Stimulated activated CD4-positive, alpha-beta T cell treated with anti-CD3 and anti-CD28 coated beads, TNF-alpha, amount 100 ng/mL, for 1 hour (primary cell): ENCODE data around the gene MEGF9.
"Not testable (repeated sequence)": the region's sequence is repeated elsewhere in the genome, so short reads cannot be mapped to it uniquely, and the experiment has no call there.

Experiments used
- DNase-seq, 3 donors: peaks; one replicate each; pipeline ENCODE4 v3.0.0-alpha.2; 2020; ENCODE audit warnings: low read depth in 3 of 3, low spot score in 1 of 3

MEGF9 gene

DNA sequence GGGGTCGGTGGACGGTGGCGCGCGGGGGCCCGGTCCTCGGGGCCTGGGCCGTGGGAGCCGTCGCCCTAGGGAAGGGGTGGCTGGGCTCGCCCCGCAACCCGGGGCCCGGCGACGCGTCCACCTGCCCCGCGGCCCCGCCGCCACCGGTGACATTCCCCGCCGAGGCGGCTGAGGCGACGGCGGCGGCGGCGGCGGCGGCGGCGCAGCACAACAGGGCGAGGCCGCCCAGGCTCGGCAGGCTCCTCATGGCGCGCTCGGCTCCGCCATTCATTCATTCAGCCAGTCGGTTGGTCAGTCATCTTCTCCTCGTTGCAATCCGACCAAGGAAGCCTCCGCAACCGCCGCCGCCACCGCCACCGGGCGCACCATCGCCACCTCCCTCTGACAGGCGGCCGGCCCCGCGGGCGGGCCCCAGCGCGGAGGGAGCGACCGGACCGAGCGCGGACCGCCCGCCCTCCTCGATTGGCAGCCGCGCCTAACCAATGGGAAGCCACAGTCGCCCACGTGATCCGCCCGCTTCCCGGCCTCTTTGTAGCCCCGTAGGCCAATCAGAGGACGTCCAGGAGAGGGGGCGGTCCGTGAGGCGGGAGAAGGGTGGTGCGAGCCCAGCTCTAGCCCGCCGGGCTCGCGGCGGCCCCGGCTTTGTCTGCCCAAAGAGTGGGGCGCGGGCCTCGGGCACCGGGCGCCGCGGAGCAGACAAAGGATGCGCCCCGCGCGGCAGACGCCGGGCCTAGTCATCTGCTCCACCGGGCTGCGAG, at the start of gene MEGF9:
TSS of gene MEGF9 (minus strand) at position 383 of the 758 bp plus-strand sequence. CDS start at position 271, 112 bp downstream.
- DNase-seq, result peak; percentile 82 to 92 (median 89)

DNA sequence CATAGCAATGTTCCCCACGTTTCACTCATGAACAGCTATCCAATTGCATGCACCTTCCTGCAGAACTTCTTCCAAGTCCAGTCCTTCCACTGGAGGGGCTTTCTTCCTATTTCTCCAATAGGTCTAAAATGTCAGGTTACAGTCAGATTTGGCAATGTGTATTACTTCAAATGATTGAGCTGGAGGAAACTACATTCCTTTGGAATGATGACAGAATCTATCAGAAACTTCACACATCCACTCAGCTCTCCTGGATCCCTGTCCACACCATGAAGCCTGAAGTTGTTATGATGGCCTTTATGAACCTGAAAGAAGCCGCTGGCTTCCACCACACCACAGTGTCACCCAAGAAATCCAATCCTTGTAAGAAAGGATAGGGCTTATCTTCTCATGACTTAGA, 46.7 kb upstream of the MEGF9 start:
- DNase-seq, result no peak

GRCh38 chr9:120759755-120760400, 45.6 kb upstream of the MEGF9 start:
- no peak for DNase-seq

DNA sequence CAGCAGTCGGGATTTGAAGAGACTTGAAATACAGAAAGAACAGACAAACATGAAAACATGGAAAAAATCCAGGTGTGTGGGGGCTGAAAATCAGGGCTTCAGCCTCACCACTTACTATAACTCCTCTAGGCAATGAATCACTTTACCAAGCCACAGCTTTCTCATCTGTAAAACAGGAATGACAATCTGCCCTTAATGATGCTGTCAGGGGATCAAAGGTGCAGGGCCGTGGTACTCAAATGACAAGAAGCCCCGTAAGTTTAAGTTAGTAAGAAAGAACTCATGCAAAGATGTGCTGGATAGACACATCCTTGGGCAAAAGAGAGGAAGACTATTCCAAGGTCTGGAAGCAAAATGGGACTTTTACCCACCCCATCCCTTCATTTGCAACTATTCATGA, 44.3 kb upstream of the MEGF9 start:
- no peak for DNase-seq

- DNase-seq, result no peak
These were observed 43.0 kb upstream of the MEGF9 start for GRCh38 chr9:120757026-120757913.

DNA sequence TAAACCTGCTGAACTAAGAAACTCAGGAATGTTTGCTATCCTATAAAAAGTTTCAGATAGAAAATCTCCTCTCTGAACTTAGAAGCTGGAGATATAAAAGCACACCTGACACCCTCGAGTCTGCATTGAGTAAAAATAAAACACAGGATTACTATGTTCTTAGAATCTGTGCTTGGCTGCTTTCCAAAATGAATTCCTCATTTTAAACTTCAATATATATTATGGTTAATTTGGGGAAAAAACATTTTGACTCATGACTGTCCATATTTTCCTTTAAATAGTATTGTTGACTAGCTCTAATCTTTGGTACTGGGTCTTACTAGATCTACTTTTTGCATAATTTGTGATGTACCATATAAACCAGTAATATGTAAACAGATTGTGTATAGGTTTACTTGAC, 42.3 kb upstream of the MEGF9 start:
- no peak for DNase-seq

- DNase-seq, result peak; percentile 31 to 54 (median 35)
These were observed 41.7 kb upstream of the MEGF9 start for GRCh38 chr9:120755810-120756434.

DNA sequence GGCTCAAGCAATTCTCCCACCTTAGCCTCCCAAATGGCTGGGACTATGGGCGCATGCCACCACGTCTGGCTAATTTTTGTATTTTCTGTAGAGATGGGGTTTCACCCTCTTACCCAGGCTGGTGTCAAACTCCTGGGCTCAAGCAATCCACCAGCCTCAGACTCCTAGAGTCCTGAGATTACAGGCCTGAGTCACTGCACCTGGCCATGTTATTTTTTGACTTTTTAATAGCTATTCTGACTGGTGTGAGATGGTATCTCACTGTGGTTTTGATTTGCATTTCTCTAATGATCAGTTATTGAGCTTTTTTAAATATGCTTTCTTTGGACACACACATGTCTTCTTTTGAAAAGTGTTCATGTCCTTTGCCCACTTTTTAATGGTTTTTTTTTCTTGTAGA, 40.8 kb upstream of the MEGF9 start:
- no peak for DNase-seq

- DNase-seq, result no peak
These were observed 36.2 kb upstream of the MEGF9 start for GRCh38 chr9:120750421-120750820.

DNA sequence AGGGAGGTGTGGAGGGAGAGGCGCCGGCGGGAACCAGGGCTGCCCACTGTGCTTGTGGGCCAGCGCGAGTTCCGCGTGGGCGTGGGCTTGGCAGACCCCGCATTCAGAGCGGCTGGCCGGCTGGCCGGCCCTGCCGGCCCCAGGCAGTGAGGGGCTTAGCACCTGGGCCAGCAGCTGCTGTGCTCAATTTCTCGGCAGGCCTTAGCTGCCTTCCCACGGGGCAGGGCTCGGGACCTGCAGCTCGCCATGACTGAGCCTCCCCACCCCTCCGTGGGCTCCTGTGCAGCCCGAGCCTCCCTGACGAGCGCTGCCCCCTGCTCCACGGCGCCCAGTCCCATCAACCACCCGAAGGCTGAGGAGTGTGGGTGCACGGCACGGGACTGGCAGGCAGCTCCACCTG, 32.1 kb upstream of the MEGF9 start:
- DNase-seq, result not testable (repeated sequence)

DNA sequence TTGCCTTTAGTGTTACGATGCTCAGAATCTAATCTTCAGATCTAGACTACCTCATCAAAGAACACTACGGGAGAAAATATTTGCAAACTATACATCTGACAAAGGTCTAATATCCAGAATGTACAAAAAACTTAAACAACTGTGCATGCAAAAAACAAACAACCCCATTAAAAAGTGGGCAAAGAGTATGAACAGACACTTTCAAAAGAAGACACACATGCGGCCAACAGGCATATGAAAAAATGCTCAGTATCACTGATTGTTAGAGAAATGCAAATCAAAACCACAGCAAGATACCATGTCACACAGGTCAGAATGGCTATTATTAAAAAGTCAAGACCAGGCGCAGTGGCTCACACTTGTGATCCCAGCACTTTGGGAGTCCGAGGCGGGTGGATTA, 31.0 kb upstream of the MEGF9 start:
- DNase-seq, result no peak

- DNase-seq, result no peak
These were observed 28.7 kb upstream of the MEGF9 start for GRCh38 chr9:120742951-120743416.

GRCh38 chr9:120741701-120742100, 27.4 kb upstream of the MEGF9 start:
- DNase-seq, result no peak

DNA sequence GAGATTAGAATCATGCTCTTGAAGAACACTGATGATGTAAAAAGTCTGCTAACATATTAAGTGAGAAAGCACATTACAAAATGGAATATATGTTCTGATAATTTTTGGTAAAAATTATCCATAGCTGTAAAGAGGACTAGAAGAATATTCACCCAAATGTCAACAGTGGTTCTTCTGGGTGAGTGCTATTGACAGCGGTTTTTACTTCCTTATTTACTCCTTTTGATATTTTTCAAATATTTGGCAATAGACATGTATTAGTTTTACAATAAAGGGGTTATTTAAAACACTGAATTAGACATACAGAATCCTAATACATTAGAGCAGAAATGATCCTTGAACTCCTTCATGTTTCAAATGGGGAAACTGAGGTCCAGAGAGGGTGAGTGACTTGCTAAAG, 26.9 kb upstream of the MEGF9 start:
- DNase-seq, result no peak

DNA sequence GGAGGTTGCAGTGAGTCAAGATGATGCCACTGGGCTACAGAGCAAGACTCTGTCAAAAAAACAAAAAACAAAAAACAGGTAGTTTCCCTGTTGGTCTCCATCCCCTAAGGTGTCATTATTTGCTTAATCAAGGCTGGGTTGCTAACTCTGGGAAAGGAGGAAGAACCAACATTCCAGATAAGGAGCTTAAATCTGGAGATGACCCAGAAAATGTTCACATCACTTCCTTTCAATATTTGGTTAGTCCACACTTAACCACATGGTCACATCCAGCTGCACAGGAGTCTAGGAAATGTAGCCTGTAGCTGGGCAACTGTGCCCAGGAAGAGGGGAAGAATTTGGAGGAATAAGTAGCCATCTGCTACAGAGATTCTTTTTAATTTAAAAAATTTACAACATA, 25.9 kb upstream of the MEGF9 start:
- no peak for DNase-seq

DNA sequence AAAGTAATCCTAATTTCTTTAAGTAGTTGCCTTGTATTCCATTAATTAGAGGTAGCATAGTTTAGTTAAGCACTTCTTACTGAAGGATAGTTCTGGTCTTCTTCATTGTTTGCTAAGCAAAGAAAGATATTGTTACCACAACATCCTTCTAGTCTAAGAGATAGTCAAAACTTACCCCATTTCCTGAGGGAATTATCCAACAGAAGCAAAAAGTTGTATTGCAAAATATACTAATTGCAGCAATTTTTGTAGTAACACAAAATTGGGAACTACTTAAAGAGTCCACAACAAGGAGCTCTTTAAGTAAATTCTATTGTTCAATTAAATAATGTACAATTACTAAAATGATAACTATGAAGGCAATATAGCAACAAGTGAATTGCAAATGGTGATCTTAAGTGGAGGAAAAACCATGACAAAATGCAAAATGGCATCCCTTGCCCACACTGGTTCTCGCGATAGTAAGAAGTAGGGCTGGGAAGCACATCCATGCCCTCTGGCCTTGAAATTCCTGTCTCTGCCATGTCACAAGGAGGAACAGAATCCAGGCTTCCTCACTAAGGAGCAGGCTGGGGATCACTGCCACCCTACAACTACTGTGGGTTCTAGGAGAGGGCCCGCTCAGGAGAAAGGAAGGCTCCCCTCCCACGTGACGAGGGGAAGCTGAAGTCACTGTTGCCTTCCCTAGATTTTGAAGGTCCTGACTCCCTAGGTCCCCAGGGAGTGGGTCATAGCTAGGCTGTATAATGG, 23.3 kb upstream of the MEGF9 start:
- no peak for DNase-seq

DNA sequence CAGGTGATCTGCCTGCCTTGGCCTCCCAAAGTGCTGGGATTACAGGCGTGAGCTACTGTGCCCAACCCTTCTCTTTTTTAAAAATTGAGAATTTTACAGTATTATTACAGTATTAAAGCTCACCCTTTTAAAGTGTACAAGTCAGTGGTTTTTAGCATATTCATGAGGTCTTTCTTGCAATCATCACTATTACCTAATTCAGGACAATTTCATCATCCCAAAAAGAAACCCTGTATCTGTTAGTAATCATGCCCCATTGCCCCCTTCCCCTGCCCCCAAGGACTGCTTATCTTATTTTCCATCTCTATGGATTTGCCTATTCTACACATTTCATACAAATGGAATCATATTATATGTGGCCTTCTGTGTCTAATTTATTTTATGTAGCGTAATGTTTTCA, 22.6 kb upstream of the MEGF9 start:
- DNase-seq, result no peak

DNA sequence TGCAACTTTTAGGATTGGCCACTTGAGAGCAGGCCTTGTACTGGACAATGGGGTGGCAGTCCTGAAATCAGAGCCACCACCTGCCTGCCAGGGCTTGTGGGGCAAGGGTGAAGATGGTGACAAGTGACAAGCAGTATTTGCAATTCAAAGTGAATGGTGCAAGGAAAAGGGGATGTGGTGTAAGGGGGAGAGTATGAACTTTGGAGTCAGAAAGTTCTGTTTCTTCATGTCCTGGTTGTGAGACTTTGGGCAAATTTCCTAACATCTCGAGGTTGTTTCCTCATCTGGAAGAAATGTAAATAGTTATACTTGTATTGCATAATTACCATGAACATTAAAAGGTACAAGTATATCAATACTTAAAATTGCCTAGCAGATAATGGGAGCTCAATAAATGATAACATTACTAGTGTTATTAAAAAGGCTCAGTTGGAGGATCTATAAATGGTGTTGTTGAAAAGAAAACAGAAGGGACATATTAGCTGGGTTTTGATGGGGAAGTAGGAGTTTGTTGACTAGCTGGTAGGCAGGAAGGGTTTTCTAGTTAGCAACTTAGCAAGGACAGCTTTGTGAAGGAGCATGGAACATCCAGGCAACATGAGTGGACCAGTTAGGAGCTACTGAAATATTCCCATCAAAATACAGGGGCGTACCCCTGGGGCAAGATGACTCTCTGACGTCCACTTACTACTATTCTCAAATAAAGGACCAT, 21.3 kb upstream of the MEGF9 start:
- no peak for DNase-seq

DNA sequence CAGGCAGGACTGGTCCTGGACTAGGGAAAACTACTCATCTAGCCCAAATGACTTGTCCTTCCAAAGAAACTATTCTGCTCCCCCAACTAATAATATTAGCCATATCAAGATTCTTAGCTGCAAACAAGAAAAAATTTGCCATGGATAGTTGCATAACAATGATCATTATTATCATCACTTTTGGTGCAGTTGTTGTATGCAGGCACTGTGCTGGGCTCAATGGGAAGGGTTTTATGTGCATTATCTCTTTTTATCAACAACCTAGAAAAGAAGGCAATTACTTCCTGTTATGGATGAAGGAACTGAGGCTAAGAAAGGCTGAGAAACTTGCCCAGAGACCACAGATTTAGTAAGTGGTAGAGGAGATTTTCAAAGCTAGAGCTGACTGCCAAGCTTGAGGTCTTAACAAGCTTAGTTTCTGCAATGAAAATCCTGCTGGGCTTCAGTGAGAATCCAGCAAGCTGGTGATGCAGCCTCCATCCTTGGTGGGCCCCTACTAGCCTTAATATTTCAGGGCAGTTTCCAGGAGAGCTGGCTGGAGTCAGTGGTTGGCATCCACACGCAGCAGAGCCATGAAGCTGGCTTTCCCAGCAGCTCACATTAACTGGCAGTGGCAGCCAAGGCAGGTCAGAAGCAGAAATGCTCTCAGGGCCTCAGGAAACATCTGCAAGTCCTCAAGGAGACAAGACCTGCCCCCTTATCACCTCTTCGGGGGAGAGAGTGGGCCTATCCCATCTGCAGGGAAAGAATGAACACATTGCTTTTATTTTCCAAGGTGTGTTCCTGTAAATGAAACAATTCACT, 20.5 kb upstream of the MEGF9 start:
- no peak for DNase-seq
